ENCODE measurements around the gene ELF5. TPM values are rescaled to one million over a fixed set of nuclear protein-coding genes. Genes with fewer than 3 reads are reported as not detected.

The ELF5 gene
- polyA plus RNA-seq, 3 donors, result 62.1 to 100 (median 64.4) TPM

DNA sequence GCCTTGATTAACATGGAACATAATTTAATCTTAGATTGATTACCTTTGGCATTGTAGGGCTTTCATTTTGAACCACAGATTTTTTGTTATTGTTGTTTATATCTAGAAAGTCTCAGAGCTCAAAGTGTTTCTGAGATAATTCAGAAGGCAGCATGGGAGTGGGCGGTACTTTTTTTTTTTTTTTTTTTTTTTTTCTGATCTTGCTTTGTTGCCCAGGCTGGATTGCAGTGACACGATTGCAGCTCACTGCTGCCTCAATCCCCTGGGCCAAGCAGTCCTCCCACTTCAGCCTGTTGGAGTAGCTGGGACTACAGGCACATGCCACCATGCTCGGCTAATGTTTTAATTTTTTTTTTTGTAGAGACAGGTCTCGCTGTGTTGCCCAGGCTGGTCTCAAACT lies 53.3 kb downstream of the ELF5 start:
- no peak for DNase-seq

DNA sequence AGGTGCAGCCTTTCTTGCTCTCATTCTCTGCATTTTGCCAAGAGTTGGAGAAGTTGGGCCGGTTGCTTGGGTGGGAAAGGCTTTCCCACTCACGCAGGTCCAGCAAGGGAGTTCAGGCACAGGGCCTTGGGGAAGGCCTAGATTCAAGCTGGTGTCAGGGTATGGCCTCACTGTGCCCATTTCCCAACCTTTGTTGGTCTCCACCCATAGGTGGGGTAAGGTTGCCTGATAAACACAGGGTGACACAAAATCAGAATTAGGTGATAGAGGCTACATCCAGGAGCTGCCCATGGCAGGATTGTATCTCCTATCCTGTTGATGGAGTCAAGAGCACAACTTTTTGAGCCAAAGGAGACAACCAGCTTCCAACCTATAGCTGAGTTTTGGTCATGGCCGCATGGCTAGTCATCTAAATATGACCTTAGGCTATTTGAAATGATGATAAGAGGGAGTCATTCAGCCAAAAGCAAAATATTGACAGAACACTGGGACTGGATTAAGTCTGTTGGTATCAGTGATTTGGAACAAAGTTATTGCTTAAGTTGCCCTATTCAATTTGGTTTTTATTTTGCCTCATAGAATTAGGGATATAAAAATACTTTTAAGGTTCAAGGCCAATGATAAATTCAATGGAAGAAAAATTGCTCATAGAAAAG lies 54.0 kb downstream of the ELF5 start:
- DNase-seq, result no peak

DNA sequence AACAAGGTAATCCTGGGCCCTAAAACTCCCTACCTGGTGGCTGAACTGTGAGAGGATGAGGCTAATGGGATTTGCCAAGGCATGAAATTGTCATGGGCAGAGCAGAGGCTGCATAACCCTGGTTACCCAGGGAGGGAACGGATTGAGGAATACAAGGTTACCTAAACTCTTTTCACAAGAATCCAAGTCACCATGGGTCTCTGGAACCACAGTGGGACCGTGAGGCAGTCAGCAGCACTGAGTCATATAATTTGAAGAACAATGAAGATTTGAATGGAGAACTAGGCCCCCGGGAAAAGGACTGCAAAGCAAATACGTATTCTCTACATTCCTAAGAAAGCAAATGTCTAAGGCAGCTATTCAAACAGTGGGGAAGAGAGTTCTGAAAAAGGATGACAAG lies 55.1 kb downstream of the ELF5 start:
- DNase-seq, result no peak

GRCh38 chr11:34457607-34458006 lies 56.0 kb downstream of the ELF5 start:
- no peak for DNase-seq

GRCh38 chr11:34454308-34455032 lies 59.1 kb downstream of the ELF5 start:
- DNase-seq, result no peak

GRCh38 chr11:34451053-34451452 lies 62.5 kb downstream of the ELF5 start:
- no peak for DNase-seq

DNA sequence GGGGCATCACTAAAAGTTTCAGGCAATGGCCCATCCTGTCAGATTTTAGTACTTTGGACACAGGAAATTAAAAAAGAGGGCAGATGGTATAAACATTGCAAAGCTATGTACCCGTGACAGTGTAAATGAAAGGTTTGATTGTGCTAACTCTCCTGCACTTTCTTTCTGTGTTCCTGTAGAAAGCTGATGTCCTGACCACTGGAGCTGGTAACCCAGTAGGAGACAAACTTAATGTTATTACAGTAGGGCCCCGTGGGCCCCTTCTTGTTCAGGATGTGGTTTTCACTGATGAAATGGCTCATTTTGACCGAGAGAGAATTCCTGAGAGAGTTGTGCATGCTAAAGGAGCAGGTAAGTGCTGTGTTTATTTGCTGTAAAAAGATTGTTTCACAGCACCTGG lies 64.6 kb downstream of the ELF5 start:
- no peak for DNase-seq

- DNase-seq, result no peak
Measured at GRCh38 chr11:34448223-34448994, 65.2 kb downstream of the ELF5 start.

DNA sequence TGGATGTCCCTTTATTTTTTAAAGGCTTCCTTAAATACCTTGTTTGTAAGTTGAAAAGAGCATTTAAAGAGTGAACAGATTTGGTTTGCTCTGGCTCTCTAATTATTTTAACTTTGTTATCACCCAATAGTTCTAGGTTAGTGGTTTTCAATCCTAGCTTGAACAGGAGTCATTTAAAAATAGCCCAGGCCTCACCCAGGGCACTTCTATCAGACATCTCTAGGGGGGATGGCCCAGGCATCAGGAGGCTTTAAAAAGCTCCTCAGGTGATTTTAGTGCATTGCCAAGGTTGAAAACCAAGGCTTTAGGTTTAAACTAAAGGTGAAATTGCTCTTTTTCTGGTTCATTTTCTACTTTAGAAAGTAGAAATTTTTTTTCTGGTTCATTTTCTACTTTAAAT lies 66.5 kb downstream of the ELF5 start:
- no peak for DNase-seq

DNA sequence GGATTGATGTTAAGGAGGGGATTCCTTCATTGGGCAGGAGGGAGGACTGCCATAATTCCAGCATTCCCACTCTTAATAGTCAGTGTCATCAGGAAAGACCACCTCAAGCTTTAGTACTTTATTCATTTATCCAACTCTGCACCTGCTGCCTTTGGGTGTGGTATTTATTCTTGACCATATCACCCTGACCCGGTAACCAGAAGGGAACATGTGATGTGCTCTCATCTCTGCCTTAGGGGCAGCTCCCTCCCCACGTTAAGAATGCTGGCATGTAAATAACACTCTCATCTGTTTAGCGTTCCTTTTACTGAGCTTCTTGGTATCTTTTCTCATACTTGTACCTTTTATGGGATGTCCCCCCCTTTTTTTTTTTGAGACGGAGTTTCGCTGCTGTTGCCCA lies 67.2 kb downstream of the ELF5 start:
- DNase-seq, result no peak

DNA sequence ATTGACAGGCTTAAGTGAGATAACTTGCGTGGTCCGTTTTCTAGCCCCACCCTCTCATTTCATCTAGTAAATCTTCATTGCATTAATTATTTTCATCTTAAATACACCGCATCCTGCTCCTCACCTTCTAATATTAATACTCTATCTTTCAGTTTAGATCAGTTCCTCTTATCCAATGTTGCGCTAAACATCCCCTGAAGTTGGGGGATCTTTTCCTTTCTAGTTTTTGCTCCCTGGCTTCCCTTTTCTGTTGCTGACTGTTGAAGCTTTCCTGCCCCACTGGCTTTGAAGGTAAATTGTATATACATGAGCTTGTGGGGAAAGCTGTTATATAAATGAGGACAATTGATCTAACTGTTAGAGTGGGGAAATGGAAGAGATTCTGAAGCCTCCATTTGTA lies 67.6 kb downstream of the ELF5 start:
- DNase-seq, result no peak

DNA sequence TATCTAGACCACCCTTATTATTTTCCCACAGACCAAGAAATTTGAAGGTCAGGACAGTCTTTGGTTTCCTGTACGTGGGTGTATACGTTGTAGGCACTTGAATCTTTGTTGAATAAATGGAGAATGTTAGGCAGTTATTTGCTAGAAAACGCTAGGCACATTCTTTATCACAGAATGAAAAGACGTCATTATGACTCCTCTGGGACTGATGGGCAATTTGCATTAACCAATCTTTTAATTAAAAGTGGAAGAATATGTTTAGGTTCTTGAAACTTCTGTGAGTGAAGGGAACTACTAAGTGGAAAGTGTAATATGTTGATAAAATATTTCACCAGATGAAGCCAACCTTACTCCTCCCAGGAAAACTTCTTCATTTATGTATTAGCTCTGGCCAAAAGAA lies 69.2 kb downstream of the ELF5 start:
- DNase-seq, result no peak

DNA sequence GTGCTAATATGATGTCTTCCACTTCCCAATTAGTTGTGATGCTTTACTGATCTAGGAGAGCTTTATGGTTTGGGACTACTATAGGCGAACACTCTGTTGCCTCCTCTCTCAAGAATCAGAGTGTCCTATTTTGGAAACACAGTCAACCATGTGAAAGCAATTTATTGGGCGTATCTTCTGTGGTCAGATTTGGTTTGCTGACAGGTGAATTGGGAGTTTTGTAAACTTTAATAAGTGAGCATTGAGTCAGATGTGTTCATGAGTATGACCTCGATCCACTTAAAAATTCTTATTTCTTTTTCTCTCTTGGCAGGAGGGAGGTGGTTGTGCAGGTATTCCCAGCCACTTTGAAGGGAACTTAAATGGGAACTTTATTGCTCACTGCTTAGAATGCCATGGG lies 70.5 kb downstream of the ELF5 start:
- no peak for DNase-seq

DNA sequence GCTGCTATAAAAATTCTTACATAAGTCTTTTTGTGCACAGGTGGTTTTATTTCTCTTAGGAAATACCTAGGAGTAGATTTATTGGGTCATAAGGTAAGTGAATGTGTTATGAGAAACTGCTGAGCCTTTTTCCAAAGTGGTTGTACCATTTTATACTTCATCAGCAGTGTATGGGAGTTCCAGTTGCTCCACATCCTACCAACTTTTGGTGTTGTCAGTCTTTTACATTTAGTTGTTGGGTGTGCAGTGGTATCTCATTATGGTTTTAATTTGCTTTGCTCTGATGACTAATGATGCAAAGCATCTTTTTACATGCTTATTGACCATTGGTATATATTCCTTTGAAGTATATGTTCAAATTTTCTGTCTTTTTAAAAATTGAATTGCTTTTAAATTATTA lies 71.8 kb downstream of the ELF5 start:
- DNase-seq, result no peak

DNA sequence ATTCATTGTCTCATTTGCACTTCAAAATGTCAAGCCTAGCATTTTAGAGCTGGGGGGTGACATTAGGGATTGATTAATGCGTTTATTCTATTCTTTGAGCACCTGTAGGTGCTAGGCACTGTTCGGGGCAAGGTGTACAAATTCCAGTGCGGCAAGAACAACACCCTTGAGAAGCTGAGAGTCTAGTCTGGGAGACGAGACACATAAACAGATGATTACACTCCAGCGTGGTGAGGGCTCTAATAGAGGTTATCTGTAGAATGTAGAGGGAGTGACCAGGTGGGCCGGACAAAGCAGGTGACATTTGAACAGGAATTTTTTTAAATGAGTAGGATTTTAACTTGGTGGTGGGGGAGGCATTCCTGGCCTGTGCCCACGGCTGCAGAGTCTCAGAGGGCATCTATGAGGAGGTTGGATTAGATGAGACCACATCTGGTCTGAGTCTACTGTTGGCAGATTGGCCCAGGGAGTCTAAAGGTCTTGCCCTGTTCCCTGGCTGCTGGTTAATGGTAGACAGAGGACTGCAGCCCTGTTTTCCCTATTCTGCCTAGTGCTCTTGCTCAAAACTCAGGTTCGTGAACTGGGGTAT lies 73.9 kb downstream of the ELF5 start:
- no peak for DNase-seq

GRCh38 chr11:34438529-34439507 lies 74.8 kb downstream of the ELF5 start, which contains the start of gene CAT:
TSS of gene CAT (plus strand) at chr11:34438934. CDS start at chr11:34439014, 80 bp downstream.
- peak; percentile 97 for DNase-seq

GRCh38 chr11:34437224-34438125 lies 76.1 kb downstream of the ELF5 start:
- DNase-seq, result no peak

GRCh38 chr11:34433899-34434298 lies 79.7 kb downstream of the ELF5 start:
- no peak for DNase-seq

GRCh38 chr11:34432822-34433221 lies 80.8 kb downstream of the ELF5 start:
- DNase-seq, result no peak

DNA sequence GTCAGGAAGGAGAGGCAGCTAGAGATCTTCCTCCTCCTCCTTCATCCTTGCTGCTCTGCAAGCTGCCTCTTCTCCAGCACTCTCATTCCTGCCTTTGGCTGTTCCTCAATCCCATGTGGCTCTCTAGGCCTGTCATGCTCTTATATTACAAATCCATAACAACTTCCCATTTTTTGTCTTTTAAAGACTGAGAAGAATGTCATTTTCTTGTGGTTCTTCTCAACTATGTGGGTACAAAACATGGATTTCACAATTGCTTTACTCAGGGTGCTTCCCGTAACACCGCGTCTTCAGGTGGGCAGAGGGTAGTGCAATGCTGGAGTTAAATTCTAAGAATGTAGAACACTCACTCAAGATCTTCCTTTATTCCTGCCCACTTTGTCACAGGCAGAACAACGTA lies 81.6 kb downstream of the ELF5 start:
- no peak for DNase-seq
